Inflammatory macrophage treated with lipopolysaccharide for 1 hour (primary cell): ENCODE data around the gene DNAH14.
"Not testable (repeated sequence)": the region's sequence is repeated elsewhere in the genome, so short reads cannot be mapped to it uniquely, and the experiment has no call there.

ENCODE experiments used
- DNase-seq, 2 donors: peaks; one replicate each; pipeline ENCODE4 v3.0.0-alpha.2; 2020 to 2022

Gene DNAH14

DNA sequence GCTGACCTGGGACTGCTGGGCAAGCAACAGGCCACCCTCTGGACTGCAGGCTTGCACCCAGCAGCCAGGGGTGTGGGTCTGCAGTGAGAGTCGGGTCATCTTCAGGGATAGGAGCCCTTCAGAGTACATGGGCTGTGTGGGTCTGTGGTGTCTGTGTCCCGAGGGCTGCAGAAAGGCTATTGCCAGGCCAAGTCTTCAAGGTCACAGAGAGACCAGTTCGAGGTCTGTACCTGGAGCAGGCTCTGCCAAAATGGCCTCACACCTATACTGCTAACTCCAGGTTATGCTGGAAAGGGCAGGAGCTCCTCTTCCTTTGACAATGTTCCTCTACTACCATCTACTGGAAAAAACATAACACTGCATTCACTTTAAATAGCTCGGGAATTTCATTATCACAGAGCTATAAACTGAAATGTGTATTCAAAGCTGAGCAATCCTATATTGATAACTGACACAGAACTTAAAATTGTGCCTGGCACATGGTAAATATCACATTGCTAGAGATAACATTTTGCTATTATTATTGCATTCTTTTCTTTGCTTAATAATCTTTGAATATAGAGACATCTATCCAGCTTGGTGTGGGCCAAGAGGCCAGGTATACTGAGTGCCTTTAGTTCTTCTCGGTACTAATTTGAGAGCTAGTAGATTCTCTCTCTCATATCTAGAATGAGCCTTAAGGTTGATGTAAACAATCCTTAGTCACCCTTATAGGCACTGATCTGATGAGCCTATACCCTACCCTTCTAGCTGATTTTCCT lies 6.9 kb upstream of the DNAH14 start:
- peak; percentile 4 to 25 for DNase-seq

DNA sequence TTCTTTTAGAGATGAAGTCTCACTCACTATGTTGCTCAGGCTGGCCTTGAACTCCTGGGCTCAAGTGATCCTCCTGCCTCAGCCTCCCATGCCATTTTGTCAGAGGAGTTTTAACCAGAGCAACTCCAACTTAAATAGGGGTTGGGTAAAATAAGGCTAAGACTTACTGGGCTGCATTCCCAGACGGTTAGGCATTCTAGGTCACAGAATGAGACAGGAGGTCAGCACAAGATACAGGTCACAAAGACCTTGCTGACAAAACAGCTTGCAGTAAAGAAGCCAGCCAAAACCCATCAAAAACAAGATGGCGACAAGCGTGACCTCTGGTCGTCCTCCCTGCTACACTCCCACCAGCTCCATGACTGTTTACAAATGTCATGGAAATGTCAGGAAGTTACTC lies 5.7 kb upstream of the DNAH14 start:
- no peak for DNase-seq

DNA sequence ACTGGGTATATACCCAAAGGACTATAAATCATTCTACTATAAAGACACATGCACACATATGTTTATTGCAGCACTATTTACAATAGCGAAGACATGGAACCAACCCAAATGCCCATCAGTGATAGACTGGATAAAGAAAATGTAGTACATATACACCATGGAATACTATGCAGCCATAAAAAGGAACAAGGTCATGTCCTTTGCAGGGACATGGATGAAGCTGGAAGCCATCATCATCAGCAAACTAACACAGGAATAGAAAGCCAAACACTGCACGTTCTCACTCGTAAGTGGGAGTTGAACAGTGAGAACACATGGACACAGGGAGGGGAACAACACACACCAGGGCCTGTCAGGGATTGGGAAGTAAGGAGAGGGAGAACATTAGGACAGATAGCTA lies 1.8 kb upstream of the DNAH14 start:
- DNase-seq: not testable (repeated sequence)

DNA sequence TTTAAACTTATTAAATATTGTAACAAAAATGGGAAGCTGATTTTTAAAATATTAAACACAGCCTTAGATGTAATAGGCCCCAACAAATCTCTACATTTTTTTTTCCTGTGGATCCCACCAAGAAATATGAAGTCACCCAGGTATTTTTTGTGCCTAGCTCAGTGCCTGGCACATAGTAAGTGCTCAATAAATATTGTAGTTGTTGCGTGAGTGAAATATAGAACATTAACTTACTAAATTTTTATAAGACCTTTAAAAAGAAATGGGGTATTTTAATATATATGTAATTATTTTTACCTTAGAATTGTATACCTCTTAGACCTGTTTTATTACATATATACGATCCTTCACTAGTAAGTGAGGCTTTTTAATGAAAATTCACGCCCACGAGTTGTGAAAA lies 569 bp upstream of the DNAH14 start:
- no peak for DNase-seq

DNA sequence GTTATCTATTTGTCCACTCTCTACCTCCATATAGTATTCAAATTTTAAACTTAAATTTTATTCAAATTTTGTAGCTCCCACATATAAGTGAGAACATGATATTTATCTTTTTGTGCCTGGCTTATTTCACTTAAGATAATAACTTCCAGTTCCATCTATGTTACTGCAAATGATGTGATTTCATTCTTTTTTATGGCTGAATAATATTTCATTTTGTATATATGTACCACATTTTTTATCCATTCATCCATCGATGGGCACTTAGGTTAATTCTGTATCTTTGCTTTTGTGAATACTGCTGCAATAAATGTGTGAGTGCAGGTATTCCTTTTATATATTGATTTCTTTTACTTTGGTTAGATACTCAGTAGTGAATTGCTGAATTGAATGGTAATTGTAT lies 2.1 kb downstream of the DNAH14 start:
- no peak for DNase-seq

DNA sequence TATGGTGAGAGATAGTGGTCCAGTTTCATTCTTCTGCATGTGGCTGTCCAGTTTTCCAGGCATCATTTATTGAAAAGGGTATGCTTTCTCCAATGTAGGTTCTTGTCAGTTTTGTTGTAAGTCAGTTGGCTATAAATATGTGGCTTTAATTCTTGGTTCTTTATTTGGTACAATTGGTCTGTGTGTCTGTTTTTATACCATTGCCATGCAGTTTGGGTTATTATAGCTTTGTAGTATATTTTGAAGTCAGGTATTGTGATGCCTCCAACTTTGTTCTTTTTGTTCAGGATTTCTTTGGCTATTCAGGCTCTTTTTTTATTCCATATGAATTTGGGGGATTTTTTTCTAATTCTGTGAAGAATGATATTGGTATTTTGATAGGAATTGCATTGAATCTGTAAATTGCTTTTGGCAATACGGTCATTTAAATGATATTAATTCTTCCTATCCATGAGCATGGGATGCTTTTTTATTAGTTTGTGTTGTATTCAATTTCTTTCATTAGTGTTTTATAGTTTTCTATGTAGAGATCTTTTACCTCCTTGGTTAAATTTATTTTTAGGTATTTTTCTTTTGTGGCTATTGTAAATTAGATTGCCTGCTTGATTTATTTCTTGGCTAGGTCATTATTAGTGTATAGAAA lies 3.3 kb downstream of the DNAH14 start:
- DNase-seq: no peak

DNA sequence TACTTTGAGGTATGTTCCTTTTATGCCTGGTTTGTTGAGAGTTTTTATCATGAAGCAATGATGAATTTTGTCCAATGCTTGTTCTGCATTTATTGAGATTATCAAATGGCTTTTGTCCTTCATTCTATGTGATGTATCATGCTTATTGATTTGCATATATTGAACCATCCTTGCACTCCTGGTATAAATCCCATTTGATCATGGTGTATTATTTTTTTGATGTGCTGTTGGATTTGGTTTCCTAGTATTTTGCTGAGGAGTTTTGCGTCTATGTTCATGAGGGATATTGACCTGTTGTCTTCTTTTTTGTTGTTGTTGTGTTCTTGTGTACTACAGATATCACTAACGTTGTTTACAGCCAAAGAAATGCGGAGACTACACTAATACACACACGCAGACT lies 4.1 kb downstream of the DNAH14 start:
- no peak for DNase-seq

DNA sequence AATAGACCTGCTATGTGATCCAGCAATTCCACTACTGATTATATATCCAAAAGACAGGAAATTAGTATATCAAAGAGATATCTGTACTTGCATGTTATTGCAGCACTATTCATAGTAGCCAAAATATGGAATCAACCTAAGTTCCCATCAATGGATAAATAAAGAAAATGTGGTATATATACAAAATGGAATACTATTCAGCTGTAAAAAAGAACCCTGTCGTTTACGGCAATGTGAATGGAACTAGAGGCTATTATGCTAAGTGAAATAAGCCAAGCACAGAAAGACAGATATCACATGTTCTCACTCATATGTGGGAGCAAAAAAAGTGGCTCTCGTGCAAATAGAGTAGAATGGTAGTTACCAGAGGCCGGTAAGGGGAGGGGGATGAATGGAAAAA lies 9.2 kb downstream of the DNAH14 start:
- DNase-seq: no peak

DNA sequence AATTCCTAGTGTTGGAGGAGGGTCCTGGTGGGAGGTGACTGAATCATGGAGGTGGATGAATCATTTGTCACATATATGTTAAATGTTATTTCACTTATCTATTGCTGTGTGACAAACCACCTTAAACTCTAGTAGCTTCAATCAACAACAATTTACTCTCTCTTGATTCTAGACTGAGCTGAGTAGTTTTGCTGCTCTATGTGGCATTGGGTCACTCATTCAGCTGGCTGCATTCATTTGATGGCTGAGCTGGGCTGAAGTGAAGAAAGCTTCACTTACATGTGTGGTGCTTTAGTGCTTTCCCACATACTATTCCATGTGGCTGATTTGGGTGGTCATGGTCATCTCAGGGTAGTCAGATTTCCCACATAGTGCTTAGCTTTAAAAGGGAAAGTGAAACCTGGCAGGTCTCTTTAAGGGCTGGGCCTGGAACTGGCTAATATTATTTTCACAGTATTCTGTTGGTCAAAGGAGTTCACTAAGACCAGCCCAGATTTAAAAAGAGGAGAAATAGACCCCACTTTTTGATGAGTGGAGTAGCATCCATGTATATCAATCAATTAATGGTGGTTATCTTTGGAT lies 10.5 kb downstream of the DNAH14 start:
- DNase-seq: no peak

DNA sequence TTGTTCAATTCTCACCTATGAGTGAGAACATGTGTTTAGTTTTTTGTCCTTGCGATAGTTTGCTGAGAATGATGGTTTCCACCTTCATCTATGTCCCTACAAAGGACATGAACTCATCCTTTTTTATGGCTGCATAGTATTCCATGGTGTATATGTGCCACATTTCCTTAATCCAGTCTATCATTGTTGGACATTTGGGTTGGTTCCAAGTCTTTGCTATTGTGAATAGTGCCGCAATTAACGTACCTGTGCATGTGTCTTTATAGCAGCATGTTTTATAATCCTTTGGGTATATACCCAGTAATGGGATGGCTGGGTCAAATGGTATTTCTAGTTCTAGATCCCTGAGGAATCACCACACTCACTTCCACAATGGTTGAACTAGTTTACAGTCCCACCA lies 11.3 kb downstream of the DNAH14 start:
- DNase-seq: not testable (repeated sequence)

DNA sequence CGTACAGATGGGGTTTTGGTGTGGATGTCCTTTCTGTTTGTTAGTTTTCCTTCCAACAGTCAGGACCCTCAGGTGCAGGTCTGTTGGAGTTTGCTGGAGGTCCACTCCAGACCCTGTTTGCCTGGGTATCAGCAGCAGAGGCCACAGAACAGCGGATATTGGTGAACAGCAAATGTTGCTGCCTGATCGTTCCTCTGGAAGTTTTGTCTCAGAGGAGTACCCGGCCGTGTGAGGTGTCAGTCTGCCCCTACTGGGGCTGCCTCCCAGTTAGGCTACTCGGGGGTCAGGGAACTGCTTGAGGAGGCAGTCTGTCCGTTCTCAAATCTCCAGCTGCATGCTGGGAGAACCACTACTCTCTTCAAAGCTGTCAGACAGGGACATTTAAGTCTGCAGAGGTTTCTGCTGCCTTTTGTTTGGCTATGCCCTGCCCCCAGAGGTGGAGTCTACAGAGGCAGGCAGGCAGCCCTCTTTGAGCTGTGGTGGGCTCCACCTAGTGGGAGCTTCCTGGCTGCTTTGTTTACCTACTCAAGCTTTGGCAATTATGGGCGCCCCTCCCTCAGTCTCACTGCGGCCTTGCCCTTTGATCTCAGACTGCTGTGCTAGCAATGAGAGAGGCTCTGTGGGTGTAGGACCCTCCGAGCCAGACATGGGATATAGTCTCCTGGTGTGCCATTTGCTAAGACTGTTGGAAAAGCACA lies 16.3 kb downstream of the DNAH14 start:
- not testable (repeated sequence) for DNase-seq

DNA sequence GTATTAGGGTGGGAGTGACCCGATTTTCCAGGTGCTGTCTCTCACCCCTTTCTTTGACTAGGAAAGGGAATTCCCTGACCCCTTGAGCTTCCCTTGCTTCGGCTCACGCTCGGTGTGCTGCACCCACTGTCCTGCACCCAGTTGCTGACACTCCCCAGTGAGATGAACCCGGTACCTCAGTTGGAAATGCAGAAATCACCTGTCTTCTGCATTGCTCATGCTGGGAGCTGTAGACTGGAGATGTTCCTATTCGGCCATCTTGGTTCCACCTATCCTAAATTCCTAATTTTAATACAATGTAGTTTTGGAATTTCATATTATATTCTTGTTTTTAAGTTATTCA lies 16.8 kb downstream of the DNAH14 start:
- DNase-seq: not testable (repeated sequence)

DNA sequence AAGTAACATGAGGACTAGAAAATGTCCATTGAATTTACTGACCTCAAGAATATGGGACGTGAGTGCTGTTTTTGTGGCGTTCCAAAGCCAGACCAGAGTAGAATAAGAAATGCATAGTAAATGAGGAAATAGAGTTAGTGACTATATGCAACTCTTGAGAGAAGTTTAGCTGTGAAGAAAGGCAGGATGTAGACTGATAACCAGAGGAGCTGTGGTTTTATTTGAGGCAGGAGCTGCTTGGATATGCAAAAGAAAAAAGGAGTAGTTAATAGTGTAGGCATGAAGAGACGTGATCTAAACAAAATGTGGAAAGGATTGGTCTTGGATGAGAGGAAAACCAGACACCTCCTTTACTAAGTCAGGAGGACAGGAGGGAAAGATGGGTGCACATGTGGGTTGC lies 28.2 kb downstream of the DNAH14 start:
- no peak for DNase-seq

DNA sequence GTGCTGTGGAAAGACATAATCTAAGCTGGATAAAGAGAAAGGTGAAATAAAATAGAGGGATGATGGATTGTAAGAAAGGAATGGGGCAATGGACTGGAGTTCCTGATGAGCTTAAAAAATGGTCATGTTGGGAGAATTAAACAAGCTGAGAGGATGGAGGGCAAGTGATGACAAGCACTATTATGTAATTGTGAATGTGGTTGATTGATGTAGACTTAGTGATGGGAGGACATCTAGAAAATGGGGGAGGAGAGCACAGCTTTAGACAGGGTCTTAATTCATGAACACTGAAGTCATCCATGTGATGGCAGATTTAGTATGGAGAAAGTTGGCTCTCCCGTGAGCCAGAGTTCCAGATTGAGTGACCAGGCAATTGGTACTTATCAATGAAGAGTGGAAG lies 29.0 kb downstream of the DNAH14 start:
- no peak for DNase-seq

DNA sequence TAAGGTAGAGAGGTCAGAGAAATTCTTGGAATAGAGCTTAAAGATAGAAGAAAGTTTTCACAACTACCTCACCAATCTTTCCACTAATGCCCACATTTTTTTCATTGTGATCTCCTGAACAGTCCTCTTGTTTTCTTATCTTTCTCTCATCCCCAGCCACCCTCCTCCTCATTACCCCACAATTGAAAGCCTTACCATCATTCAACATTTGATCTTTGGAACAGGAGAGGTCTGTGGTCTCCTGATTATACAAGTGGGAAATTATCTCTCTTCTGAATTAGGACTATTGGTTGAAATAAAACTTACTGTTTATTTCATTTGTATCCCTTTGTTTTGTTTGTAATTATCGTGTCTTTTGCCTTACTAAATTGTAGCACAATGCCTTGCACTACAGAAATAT lies 29.6 kb downstream of the DNAH14 start:
- no peak for DNase-seq

DNA sequence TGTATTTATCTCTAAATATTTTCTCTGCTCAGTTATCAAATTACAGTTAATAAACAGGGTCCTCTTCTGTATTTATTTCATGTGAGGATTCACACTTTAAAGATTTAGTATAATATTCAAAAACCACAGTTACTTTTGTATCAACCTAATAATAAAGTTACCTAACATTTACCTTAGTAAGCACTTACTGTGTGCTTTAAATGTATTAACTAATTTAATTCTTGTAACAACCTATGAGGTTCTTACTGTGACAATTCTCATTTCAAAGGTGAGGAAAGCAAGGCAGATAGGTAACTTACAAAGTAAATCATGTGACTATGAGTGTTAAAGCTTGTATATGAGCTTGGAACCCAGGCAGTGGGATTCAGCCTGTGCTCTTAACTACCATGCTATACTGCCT lies 30.2 kb downstream of the DNAH14 start:
- DNase-seq: no peak

DNA sequence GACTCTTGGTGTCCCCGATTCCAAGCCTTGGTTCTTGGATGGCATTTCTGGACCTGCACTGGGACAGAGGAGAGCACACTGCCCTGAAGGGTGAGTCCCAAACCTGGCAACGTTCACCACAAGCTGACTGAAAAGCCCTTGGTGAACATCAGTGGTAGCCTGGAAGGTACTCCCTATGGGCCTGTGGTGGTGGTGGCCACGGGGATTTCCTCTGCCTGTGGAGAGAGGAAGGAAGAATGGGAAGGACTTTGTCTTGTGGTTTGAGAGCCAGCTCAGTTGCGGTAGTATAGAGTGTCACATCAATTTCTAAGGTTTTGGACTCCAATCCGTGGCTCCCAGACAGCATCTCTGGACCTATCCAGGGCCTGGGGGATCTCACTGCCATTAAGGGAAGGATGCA lies 50.7 kb downstream of the DNAH14 start:
- DNase-seq: no peak

DNA sequence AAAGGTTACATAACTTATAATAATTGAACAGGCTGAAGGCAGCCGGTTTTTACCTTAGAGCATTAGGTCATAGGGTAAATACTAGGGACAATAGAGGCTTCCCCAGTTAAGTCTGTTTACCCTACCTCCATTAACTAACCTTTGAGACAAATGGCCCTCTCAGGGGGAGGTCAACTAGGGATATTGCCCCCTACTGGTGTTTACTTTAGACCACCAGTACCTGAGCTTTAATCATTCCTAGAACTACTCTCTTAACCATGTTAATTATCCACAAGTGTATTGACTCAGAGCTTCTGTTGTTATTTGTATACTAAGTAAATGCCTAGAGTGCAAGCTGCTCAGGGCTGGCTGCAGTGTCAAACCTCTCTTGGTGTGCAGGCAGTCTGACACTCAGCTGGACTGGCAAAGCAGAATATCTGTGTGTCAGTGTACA lies 52.5 kb downstream of the DNAH14 start:
- not testable (repeated sequence) for DNase-seq

DNA sequence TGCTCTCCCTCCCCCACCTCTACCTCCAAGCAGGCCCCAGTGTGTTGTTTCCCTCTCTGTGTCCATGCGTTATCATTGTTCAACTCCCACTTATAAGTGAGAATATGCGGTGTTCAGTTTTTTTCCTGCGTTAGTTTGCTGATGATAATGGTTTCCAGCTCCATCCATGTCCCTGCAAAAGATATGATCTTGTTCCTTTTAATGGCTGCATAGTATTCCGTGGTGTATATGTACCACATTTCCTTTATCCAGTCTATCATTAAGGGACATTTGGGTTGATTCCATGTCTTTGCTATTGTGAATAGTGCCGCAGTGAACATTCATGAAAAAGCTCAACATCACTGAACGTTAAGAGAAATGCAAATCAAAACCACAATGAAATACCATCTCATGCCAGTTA lies 58.6 kb downstream of the DNAH14 start:
- DNase-seq: no peak

DNA sequence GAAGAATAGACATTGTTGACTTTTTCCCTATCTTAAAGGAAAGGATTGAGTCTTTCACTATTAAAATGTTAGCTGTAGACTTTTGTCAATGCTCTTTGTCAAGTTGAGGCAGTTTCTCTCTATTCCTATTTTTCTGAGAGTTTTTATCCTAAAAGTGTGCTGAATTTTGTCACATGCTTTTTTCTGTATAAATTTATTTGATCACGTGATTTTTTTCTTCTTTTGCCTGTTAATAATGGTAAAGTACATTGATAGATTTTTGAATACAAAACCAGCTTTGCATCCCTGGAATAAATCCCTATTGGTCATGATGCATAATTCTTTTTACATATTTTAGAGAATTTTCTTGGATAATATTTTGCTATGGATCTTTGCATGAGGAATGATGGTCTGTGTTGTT lies 60.1 kb downstream of the DNAH14 start:
- no peak for DNase-seq

DNA sequence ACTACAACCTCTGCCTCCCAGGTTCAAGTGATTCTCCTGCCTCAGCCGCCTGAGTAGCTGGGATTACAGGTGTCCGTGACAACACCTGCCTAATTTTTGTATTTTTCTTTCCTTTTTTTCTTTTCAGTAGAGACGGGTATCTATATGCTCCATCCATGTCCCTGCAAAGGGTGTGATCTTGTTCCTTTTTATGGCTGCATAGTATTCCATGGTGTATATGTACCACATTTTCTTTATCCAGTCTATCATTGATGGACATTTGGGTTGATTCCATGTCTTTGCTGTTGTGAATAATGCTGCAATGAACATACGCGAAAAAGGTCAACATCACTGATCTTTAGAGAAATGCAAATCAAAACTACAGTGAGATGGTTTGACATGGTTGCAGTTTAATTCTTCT lies 62.1 kb downstream of the DNAH14 start:
- DNase-seq: not testable (repeated sequence)

DNA sequence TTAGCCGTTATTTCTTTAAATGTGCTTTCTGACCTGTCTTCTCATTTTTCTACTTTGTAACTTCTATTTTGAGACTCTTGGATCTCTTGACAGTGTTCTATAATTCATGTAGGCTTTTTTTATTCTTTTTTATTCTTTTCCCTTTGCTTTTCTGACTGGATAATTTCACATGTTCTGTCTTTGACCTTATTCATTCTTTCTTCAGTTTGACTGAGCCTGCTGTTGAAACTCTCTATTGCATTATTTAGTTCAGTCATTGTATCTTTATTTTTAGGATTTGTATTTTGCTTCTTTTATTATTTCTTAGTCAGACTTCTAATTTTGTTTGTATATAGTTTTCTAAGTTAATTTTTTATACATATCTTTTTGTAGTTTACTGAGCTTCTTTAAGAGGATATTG lies 66.1 kb downstream of the DNAH14 start:
- DNase-seq: no peak

DNA sequence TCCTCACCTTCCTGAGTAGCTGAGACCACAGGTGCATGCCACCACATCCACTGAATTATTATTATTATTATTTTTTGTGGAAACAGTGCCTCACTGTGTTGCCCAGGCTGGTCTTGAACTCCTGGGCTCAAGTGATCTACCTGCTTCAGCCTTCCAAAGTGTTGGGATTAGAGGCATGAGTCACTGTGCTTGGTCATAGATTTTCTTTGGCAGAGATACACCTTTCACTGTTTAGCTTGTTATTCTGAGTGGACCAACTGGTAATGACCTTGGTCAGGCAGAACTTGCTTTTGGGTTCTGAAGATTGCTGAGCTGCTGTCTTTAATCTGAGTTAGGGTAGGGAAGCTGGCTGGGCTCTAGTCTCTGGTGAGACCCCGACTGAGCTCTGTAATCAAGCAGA lies 66.8 kb downstream of the DNAH14 start:
- DNase-seq: no peak

DNA sequence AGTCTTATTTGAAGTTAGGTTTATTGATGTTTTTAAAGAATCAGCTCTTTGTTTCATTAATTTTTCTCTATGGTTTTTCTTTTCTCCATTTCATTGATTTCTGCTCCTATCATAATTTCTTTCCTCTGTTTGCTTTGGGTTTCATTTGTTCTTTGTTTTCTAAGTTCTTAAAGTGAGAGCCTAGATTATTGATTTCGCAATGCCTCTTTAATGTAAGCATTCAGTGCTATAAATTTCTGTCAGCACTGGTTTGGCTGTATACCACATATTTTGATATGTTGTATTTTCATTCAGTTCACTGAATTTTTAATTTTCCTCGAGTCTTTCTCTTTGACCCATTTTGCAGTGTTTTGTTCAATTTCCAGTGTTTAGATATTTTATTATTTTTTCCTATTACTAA lies 68.7 kb downstream of the DNAH14 start:
- DNase-seq: no peak
